ENCODE data around the gene CDK16.

CDK16 gene

DNA sequence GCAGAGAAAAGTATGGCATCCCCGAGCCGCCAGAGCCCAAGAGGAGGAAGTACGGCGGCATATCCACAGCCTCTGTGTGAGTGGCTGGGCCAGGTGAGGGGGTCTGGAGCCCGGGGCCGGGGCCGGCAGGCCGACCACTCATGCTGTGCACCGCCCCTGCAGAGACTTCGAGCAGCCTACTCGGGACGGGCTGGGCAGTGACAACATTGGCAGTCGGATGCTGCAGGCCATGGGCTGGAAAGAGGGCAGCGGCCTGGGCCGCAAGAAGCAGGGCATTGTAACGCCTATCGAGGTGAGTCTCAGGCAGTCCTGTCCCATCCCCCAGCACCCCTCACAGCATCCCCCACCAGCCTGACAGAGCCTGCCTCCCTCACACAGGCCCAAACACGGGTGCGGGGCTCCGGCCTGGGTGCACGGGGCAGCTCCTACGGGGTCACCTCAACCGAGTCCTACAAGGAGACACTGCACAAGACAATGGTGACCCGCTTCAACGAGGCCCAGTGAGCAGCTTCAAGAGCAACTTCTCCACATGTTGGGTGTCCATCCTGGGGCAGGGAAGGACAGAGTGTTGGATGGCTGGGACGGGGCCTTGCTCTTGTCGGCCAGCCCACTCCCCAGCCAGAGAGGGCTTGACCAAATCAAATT lies 32.3 kb upstream of the CDK16 start:
- DNase-seq, result no peak

DNA sequence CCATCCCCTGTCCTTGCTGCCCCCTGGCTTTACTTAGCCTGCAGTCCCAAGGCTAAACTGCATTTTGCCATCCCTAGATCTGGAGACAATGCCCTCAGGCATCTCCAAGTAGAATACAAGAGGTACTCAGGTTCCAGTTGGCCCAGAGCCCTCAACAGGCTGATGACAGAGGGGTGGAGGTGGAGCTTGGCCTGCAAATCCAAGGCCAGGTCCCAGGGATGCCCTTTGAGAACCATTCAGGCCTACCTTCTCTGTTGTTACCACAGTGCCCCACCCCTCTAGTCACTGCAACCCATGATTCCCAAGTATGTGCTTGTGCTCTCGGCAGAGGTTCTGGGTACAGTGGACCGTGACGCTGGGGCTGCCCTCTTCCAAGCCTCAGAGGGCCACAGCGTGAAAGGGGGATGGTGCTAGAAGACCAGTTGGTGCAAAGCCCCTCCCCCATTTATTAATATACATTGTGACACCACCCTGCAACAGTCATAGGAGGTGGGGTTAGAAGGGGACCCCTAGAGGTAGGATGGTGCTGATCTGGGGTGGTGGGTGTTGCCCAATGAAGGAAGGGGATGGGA lies 31.3 kb upstream of the CDK16 start:
- DNase-seq, result no peak

DNA sequence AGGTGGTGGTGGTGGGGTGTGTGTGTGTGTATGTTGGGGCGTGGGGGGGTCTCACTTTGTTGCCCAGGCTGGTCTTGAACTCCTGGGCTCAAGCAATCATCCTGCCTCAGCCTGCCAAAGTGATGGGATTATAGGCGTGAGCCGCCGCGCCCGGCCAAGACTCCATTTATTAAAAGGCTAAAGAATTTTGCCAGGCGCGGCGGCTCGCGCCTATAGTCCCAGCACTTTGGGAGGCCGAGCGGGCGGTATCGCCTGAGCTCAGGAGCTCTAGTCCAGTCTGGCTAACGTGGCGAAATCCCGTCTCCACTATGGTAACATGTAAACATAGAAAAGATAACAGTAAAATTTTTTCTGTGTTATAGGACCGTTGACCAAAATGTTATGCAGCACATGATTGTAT lies 28.6 kb upstream of the CDK16 start:
- no peak for DNase-seq

DNA sequence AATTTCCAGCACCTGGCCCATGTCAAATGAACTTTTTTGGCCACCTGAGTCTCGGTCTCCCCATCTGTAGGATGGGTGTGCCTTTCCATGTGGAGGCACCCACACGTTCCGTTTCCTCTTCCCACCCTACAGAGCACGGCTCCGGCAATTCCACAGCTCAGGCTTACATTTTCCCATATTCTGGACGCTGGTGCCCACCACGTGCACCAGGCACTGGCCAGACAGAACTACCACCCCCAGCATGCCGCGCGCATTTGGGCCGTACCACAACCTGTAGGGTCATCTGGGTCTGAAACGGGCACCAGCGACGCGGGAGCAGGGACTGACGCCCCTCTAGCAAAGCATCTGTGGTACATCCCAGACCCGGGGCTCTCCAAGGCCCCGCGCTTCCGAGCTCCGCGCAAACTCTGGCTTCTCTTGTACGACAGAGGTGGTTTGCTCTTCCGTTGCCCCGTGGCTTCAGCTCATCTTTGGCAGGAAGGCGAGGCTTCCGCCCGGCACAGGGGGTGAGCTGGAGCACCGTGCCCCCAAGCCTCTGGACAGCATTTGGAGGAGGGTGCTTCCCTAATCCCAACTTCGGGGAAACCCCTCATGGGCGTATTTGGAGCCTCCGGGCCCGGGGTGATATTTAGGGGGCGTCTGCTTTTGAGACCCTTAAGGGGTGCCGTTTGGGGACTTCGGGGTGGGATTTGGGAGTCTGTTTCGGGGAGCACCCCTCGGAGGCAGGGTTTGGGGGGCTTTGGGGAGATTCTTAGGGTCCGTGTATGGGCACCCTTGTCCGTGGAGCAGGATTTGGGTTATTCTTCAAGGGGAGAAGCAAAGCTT lies 27.8 kb upstream of the CDK16 start:
- DNase-seq, result peak; percentile 54

DNA sequence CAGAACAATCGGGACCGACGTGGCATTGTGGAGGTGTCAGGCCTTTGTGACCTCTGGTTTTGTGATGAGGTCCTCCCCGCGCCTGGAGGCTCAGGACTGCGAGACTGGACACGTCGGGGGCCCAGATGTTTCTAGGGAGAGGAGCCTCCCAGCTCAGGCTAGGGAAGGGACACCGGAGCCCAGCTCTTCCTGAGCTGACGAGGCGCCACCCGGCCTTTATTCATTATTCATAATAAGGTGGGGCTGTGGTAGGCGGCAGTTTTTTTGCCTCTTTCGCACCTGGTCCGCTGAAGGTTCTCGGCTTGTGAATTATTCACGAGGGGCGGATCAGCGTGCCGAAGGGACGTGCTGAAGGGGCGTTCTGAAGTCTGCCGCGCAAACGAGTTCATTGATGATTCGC lies 27.1 kb upstream of the CDK16 start:
- no peak for DNase-seq

DNA sequence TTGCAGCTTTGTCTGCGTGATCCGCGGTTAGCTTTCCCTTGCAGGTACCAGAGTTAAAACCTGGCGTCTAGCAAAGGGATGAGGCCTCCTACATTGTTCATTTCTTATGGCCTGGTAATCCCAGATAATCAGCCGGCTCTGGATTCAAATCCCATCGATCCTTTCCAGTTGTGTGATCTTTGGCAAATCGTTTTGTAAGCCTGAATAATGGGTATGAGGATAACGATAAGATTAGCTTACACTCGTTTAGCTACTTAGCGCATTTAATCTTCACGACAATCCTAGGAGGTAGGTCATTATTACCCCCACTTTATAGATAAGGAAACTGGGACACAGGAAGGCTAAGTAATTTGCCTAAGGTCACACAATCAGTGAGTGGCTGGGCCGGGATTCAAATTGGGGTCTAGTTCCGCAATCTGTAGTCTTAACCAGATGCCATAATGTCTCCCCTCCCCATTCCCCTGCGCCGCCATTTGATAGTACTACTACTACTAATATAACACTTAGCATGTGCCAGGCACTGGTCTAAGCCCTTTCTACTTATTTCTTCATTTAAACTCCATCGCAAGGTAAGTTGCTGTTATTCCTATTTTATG lies 26.6 kb upstream of the CDK16 start:
- no peak for DNase-seq

DNA sequence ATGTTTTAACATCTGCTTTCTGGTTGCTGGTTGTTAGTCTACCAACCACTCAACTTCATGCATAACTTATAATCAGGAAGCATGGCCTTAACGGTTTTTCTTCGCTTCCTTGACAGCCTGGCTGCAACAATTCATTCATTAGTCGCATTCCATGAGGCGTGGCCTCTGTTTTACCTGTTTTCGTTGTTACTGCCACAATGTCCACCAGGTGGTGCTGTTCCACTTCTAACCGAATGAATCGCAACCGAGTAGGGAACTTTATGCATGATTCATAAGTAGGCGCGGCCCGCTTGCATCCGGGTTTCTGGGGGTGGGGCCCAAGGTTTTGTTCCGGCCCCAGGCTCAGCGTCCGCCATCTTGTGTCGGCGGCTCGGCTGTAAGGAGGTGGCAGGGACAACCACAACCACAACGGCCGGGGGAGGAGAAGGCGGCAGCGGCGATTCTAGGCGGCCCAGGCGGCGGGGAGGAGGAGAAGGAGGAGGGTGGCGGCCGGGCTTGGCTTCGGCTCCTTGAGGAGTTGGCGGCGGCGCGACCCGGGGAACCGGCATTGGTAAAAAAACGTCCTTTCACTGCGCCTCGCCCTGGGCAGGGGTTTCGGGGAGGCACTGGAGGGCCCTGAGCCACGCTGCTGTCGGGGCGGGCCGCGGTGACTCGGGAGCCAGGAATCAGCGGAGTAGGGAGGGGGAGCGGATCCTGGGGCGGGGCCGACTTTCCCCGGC lies 24.8 kb upstream of the CDK16 start, which contains the start of gene UBA1:
TSS of gene UBA1 (plus strand) at position 355 of the 719 bp plus-strand sequence. CDS start 4,974 bp downstream, outside the sequence.
- peak; percentile 67 for DNase-seq

DNA sequence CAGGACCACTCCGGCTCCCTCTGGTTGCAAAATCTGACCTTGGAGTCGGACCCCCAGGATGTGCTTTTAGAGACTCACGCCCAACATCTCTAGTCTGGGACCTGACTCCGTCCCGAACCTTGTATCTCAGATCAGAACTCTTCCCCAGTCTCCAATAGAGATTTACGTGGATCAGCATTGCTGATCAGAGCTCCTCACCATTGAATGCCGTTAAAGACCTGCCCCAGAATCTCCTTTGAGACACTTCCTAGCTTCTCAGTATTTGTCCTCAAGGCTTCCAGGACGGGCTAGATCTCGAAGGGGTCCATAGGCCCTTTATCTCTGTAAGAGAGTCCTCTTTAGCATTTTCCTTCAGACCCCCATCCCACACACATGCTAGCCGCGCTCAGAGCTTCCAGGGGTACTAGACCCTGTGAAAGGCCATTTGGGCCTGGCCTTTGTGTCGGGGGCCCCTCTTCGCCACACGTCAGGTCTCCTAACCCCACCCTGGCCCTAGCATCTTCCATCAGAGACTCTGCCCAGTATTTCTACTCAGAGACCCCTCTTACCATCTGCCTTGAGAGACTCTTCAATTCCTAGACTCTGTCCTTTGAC lies 24.2 kb upstream of the CDK16 start:
- DNase-seq, result no peak

DNA sequence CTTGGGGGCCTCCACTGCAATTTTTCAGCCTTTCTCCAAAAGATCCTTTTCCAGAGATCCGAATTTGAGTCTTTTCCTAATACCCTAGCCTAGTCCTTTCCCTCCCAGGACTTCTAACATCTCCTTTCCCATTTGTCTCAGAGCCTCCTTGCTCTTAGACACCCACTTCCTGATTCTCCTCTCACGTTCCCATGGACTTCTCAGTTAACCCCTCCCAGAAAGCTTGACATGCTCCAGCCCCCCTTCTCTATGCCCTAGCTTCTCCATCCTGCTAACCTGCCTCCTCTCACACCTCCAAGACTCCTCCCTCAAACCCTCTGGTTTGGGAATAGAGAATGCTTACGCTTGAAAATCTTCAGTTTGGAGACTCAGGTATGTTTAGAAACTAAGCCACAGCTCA lies 22.4 kb upstream of the CDK16 start:
- no peak for DNase-seq

DNA sequence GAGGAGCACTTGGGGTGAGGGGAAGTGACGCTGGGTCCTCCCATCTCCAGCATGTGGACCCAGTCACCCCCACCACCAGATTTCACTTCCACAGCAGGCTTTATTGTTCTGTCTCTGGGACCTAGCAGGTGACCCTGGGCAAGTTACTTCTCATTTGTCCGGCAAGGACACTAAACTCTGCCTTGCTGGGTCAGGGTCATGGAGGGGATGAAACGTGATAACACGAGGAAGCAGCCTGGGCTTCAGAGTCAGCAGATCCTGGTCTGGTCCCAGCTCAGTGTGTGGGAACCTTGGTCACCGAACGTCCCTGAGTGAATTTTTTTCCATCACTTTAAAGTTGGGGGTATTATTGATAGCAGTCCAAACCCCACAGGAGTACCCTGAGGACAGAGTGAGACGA lies 21.0 kb upstream of the CDK16 start:
- DNase-seq, result no peak

DNA sequence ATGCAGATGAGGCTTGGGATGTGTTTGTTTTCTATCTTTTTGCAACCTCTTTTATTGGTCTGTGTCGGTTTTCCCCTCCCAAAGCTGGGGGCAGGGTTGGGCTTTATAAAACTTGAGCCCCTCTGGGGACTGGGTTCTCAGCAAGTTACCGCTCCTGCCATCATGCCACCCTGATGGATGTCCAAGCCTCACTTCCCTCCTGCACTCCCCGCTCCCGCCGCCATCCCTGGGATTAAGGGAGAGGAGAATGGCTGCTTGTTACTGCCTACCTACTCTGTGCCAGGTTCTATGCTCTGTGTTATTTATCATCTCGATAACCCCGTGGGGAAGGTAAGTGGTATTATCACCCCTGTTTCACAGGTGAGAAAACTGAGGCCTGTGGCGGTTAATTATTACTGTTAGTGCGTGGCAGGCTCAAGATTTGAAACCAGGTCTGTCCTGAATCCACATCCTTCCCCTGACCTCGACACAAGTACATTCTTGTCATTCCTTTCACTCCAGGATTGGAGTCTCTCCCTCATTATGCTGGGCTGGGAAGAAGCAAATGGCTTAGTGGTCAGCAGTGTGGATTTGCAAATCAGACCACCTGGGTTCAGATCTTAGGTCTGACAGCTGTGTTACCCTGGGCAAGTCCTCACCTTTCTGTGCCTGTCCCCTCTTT lies 20.3 kb upstream of the CDK16 start:
- no peak for DNase-seq

DNA sequence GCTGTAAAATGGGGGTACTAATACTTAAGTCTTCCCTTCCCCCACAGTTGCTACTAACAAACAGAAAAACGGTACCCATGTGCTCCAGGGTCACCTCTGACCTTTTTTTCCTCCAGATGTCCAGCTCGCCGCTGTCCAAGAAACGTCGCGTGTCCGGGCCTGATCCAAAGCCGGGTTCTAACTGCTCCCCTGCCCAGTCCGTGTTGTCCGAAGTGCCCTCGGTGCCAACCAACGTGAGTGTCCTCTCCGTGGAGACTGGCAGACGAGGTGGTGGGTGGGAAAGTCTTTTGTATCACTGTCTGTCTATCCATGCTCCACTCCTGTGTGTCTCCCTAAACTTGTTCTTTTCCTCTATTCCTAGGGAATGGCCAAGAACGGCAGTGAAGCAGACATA lies 19.8 kb upstream of the CDK16 start:
- DNase-seq, result no peak

DNA sequence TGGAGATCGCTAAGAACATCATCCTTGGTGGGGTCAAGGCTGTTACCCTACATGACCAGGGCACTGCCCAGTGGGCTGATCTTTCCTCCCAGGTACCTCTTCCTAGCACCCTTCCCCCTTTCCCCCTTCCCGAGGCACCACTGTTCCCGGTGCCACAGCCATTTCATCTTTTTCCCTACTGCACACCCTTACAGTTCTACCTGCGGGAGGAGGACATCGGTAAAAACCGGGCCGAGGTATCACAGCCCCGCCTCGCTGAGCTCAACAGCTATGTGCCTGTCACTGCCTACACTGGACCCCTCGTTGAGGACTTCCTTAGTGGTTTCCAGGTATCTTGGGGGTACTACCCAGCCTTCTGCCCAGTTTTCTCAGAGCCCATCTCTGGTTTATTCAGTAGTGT lies 19.2 kb upstream of the CDK16 start:
- DNase-seq, result no peak

DNA sequence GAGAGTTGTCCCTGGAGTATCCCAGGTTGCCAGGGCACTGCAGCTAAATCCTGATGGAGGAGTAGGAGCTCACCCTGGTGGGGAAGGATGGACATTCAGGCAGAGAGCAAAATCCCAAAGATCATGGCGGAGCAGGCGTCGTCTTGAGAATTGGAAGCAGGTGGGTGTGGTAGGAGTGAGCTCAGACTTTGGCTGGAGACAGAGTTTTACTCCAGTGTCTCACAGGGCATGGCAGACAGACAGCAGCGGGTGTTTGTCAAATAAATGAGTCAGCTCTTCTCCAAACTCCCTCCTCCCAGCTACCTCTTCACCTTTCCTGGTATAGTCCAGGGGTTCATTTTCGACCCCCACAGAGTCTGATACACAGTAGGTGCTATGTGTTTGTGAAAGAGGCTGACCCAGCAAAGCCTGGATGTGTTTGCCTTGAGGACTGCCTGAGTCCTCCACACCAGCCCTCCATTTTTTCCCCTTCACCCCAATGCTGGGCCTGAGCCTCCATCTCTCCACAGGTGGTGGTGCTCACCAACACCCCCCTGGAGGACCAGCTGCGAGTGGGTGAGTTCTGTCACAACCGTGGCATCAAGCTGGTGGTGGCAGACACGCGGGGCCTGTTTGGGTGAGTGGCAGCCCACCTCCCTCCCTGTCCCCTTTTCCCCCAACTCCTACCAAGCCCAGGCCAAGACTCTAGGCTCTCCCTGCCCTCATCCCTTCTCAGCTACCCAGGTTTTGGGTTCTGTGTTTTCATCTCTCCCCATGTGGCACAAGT lies 17.9 kb upstream of the CDK16 start:
- no peak for DNase-seq

DNA sequence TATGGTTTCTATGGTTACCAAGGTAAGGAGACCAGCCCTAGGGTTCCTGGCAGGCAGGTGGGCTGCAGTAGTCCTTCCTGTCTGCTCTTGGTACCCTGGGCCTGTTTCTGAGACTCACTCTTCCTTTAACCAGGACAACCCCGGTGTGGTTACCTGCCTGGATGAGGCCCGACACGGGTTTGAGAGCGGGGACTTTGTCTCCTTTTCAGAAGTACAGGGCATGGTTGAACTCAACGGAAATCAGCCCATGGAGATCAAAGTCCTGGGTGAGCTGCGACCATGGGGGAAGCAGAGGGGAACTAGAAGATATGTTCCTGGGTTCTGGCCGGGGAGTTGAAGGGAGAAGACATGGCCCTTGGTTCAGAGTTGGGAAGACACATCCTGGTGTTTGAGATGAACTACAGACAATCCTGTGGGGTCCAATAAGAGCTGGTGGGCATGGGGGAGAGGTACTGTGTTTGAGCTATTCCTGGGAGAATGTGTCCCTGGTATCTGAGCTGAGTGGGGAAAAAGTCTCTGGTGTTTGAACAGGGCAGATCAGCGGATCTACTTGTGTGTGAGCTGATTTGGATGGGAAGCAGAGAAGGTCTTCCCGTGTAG lies 17.0 kb upstream of the CDK16 start:
- no peak for DNase-seq

DNA sequence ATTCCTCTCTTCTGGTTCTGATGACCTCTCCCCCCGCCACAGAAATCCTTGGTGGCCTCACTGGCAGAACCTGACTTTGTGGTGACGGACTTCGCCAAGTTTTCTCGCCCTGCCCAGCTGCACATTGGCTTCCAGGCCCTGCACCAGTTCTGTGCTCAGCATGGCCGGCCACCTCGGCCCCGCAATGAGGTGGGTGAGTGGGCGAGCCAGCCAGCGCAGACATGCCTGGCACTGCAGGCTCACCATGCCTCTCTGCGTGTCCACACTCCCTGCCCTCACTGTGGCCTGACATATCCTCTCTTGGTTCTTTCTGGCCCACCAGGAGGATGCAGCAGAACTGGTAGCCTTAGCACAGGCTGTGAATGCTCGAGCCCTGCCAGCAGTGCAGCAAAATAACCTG lies 16.2 kb upstream of the CDK16 start:
- DNase-seq, result no peak

DNA sequence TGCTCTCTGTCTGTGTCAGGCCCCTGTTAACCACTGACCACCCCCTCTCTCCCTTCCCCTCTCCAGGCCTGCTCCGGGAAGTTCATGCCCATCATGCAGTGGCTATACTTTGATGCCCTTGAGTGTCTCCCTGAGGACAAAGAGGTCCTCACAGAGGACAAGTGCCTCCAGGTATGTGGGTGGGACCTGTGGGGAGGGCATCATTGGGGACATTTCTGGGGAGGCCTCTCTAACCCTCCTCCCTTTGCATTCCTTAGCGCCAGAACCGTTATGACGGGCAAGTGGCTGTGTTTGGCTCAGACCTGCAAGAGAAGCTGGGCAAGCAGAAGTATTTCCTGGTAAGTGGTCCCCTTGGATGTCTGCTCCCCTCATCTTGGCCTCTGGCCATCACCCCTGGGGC lies 15.6 kb upstream of the CDK16 start:
- no peak for DNase-seq

DNA sequence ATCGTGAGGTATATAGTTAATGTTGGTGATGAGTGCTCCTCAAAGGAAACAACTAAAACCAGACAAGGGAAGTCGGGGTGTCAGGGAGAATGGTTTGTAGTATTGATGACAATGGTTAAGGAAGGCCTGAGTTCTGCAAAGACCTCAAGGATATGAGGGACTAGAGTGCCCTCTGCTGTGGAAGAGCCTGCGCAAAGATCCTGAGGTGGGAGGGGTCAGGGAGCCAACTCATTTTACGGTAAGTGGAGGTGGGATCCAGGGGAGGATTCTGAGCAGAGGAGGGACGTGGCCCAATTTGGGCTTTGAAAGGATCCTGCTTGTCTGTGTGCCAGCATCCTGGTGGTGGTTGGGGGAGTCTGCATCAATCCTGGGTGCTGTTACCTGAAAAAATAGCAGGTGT lies 13.5 kb upstream of the CDK16 start:
- no peak for DNase-seq

DNA sequence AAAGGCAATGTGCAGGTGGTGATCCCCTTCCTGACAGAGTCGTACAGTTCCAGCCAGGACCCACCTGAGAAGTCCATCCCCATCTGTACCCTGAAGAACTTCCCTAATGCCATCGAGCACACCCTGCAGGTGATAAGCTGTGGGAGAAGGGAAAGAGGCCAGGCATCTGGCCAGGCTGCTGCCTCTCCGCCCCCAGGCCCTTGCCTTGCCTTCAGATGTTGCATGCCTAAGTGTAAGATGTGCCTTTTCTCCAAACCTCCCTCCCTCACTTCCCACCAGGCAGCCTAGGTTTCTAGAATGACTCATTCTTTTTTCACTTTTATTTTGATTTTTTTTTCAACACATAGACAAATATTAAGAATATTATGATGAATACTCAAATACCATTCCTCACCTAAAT lies 12.2 kb upstream of the CDK16 start:
- no peak for DNase-seq

DNA sequence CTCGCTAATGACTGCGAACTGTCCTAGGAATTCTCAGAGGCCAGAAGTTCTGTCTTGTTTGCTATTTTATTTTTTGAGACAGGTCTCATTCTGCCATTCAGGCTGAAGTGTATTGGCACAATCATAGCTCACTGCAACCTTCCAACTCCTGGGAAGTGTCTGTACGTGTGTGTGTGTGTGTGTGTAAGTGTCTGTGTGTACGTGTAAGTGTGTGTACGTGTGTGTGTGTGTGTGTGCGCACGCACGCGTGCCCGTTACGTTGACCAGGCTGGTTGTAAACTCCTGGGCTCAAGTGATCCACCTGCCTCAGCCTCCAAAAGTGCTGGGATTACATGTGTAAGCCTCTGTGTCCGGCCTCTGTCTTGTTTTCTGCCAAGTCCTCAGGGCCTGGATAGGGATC lies 10.4 kb upstream of the CDK16 start:
- DNase-seq, result no peak
